ENCODE results near the gene VPS4A.

VPS4A gene

DNA sequence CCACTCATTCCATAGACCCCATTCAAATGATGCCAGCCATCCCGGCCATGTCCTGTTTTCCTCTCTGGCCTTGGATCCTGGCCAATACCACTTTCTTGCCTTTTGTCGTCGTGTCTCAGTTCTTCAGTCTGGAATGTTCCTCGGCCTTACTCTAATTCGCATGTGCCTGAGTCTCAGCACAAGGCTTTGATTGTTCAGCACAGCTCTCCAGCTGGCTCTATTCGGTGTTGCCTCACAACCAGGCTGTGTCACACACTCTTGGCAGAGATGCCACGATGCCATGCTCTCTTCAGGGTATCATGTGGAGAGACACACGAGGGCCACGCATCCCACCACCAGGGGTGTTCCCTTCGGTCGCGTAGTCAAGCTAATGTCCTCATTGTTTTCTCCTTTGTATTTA, 1.8 kb upstream of the VPS4A start:
- Histone ChIP-seq H3K9ac (ENCODE audit: low read length) (no peak overlapping the region), H3K4me1 (ENCODE audit: control insufficient read depth, low read depth, low read length) (peaks cover 3% of the 10 kb centered on the region), H3K27ac (ENCODE audit: low read length) (no peak overlapping the region), H3K4me3 (ENCODE audit: low read length) (no peak overlapping the region), H3K27me3 (ENCODE audit: control insufficient read depth, insufficient read depth, low read length) (no peaks in the 10 kb centered on the region), H3K36me3 (ENCODE audit: control insufficient read depth, low read depth, low read length) (peaks cover 5% of the 10 kb centered on the region), H3K9me3 (ENCODE audit: control insufficient read depth, low read depth, low read length) (no peaks in the 10 kb centered on the region)

DNA sequence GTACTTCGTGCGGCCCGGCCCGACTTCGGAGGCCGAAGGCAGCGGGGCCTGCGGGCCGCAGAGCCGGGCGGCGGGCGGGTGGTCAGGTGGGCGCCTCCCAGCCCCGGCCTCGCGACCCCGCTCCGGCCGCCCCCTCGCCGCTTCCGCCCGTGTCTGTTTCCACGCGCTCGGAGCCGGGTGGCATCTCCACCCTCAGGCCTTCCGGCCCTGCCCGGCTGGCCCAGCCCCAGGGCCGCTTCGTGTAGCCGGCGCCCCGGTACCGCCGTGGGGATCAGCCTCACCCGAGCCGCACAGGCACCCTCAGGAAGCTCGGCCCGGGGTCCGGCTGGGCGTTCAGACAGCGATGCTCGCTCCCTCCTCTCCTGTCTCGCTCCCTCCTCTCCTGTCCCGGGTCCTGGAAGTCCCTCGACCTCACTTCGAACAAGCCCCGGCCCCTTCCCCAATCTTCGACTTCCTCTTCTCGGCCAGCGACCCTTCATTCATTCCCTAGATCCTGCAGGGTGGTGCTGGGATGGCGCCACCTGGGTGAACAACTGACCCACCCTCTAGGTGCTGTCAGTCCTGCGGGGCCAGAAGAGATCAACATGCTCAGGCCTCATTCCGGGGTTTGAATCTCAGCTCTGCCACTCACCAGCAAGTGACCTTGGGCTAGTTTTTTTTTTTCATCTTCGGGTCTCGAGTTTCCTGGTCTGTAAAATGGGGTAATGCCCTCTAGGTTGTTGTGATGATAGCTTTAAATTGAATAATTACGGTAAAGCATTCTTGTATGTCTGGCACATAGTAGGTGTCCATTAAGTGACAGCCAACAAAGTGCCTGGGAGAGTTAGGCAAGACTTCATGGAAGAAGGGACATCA, 610 bp downstream of the VPS4A start:
- Histone ChIP-seq H3K9me3 (ENCODE audit: control insufficient read depth, low read depth, low read length) (no peaks in the 10 kb centered on the region), H3K4me1 (ENCODE audit: control insufficient read depth, low read depth, low read length) (peaks cover 3% of the 10 kb centered on the region), H3K27ac (ENCODE audit: low read length) (no peak overlapping the region)

GRCh38 chr16:69313469-69313868, 2.3 kb downstream of the VPS4A start:
- no peak overlapping the region for H3K9ac ChIP-seq (ENCODE audit: low read length)
- no peak overlapping the region for H3K27ac ChIP-seq (ENCODE audit: low read length)
- H3K4me3 ChIP-seq (ENCODE audit: low read length) = no peak overlapping the region
- H3K36me3 ChIP-seq (ENCODE audit: control insufficient read depth, low read depth, low read length) = peaks cover 17% of the 10 kb centered on the region
- H3K9me3 ChIP-seq (ENCODE audit: control insufficient read depth, low read depth, low read length) = no peaks in the 10 kb centered on the region
- H3K4me1 ChIP-seq (ENCODE audit: control insufficient read depth, low read depth, low read length) = peaks cover 3% of the 10 kb centered on the region
- no peaks in the 10 kb centered on the region for H3K27me3 ChIP-seq (ENCODE audit: control insufficient read depth, insufficient read depth, low read length)

More for the DNA sequence above, 610 bp downstream of the VPS4A start:
- Histone ChIP-seq H3K36me3 (ENCODE audit: control insufficient read depth, low read depth, low read length) (peaks cover 12% of the 10 kb centered on the region), H3K9ac (ENCODE audit: low read length) (peak overlapping the region; percentile 65), H3K4me3 (ENCODE audit: low read length) (peak overlapping the region; percentile 89), H3K27me3 (ENCODE audit: control insufficient read depth, insufficient read depth, low read length) (no peaks in the 10 kb centered on the region)

DNA sequence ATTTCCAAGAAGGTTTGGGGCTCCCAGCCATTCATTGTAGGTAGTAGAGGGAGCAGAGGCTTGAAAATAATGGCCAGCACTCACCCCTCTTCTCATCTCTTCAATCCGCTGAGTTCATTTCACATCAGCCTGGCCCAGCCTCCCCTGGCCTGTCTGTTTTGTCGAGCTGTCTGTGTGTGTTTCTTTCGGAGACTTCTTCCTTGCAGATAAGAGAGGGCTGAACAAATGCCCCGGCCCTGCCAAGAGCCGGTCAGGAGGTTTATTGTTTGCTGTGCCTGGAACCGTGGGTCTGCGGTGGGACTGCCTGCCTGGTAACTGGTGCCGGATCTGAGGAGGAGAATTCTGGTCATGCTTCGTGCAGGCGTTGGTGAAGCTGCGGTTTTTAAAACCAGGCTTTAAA, 3.4 kb downstream of the VPS4A start:
- H3K27ac ChIP-seq (ENCODE audit: low read length) = no peak overlapping the region
- peaks cover 28% of the 10 kb centered on the region for H3K36me3 ChIP-seq (ENCODE audit: control insufficient read depth, low read depth, low read length)
- H3K4me1 ChIP-seq (ENCODE audit: control insufficient read depth, low read depth, low read length) = peaks cover 3% of the 10 kb centered on the region
- H3K27me3 ChIP-seq (ENCODE audit: control insufficient read depth, insufficient read depth, low read length) = no peaks in the 10 kb centered on the region
- no peak overlapping the region for H3K9ac ChIP-seq (ENCODE audit: low read length)
- H3K4me3 ChIP-seq (ENCODE audit: low read length) = no peak overlapping the region
- no peaks in the 10 kb centered on the region for H3K9me3 ChIP-seq (ENCODE audit: control insufficient read depth, low read depth, low read length)

- Histone ChIP-seq H3K27ac (ENCODE audit: low read length) (no peak overlapping the region), H3K36me3 (ENCODE audit: control insufficient read depth, low read depth, low read length) (peaks cover 39% of the 10 kb centered on the region), H3K4me1 (ENCODE audit: control insufficient read depth, low read depth, low read length) (peaks cover 3% of the 10 kb centered on the region), H3K9me3 (ENCODE audit: control insufficient read depth, low read depth, low read length) (no peaks in the 10 kb centered on the region), H3K27me3 (ENCODE audit: control insufficient read depth, insufficient read depth, low read length) (no peaks in the 10 kb centered on the region), H3K4me3 (ENCODE audit: low read length) (no peak overlapping the region), H3K9ac (ENCODE audit: low read length) (no peak overlapping the region)
These were observed 4.5 kb downstream of the VPS4A start for GRCh38 chr16:69315486-69316311.

DNA sequence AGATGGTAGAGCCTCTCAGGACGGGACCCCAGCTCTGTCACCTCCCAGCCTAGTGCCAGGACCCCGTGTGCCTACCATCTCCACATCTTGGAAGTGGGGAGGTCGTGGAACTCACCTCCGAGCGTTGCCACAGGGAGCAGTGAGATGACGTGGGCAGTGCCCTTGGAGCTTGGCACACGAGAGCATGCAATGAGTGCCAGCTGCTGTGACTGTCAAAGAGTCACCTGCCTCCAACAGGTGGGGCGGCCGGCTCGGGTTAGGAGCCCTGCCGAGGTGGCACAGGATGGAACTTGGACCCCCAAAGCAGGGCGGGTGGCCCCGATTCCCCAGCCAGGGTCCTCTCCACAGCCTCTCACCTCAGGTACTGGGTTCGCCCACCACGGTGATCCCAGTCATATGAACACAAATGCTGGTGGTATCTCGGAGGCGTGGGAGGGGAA, 5.5 kb downstream of the VPS4A start:
- H3K36me3 ChIP-seq (ENCODE audit: control insufficient read depth, low read depth, low read length) = peaks cover 48% of the 10 kb centered on the region
- no peak overlapping the region for H3K27ac ChIP-seq (ENCODE audit: low read length)

GRCh38 chr16:69318177-69318910, 7.2 kb downstream of the VPS4A start:
- H3K4me1 ChIP-seq (ENCODE audit: control insufficient read depth, low read depth, low read length) = no peaks in the 10 kb centered on the region
- no peak overlapping the region for H3K9ac ChIP-seq (ENCODE audit: low read length)
- no peaks in the 10 kb centered on the region for H3K27me3 ChIP-seq (ENCODE audit: control insufficient read depth, insufficient read depth, low read length)
- H3K4me3 ChIP-seq (ENCODE audit: low read length) = no peak overlapping the region
- H3K9me3 ChIP-seq (ENCODE audit: control insufficient read depth, low read depth, low read length) = no peaks in the 10 kb centered on the region
- H3K36me3 ChIP-seq (ENCODE audit: control insufficient read depth, low read depth, low read length) = peaks cover 62% of the 10 kb centered on the region
- no peak overlapping the region for H3K27ac ChIP-seq (ENCODE audit: low read length)

More for the DNA sequence above, 5.5 kb downstream of the VPS4A start:
- Histone ChIP-seq H3K9me3 (ENCODE audit: control insufficient read depth, low read depth, low read length) (no peaks in the 10 kb centered on the region), H3K27me3 (ENCODE audit: control insufficient read depth, insufficient read depth, low read length) (no peaks in the 10 kb centered on the region), H3K9ac (ENCODE audit: low read length) (no peak overlapping the region), H3K4me3 (ENCODE audit: low read length) (no peak overlapping the region), H3K4me1 (ENCODE audit: control insufficient read depth, low read depth, low read length) (peaks cover 3% of the 10 kb centered on the region)

DNA sequence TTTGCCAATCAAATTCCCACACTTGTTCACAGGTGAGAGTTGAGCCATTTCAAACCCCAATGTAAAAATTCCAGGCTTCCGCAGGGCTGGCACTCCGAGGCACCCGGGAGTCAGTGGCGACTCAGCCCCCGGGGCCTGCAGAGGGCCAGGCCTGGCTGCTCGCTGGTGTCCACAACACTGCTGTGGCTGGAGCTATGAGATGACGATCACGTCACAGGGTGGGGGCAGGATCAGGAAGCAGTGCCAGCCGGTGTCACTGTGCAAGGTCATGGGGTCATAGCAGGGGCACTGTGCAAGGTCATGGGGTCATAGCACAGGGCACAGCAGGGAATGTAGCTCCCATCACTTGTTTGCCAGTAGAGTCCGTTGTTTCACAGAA, 7.8 kb downstream of the VPS4A start:
- Histone ChIP-seq H3K4me3 (ENCODE audit: low read length) (no peak overlapping the region), H3K9me3 (ENCODE audit: control insufficient read depth, low read depth, low read length) (no peaks in the 10 kb centered on the region), H3K9ac (ENCODE audit: low read length) (no peak overlapping the region), H3K27me3 (ENCODE audit: control insufficient read depth, insufficient read depth, low read length) (no peaks in the 10 kb centered on the region), H3K27ac (ENCODE audit: low read length) (no peak overlapping the region), H3K4me1 (ENCODE audit: control insufficient read depth, low read depth, low read length) (no peaks in the 10 kb centered on the region), H3K36me3 (ENCODE audit: control insufficient read depth, low read depth, low read length) (peaks cover 62% of the 10 kb centered on the region)

DNA sequence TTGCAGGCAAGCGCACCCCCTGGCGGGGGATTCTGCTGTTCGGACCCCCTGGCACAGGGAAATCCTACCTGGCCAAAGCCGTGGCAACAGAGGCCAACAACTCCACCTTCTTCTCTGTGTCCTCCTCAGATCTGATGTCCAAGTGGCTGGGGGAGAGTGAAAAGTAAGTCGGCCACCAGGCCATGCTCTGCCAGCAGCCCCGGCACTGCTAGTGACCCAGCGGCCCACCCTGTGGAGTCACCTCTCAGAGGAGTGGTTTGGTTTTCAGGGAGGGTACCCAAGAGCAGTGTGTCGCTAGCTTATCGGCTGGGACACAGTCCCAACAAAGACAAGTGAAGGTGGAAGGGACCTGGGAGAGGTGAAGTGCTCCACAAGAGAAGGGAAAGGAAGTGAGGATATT, 8.2 kb downstream of the VPS4A start:
- H3K9me3 ChIP-seq (ENCODE audit: control insufficient read depth, low read depth, low read length) = no peaks in the 10 kb centered on the region
- no peak overlapping the region for H3K27ac ChIP-seq (ENCODE audit: low read length)
- no peak overlapping the region for H3K4me3 ChIP-seq (ENCODE audit: low read length)
- H3K4me1 ChIP-seq (ENCODE audit: control insufficient read depth, low read depth, low read length) = no peaks in the 10 kb centered on the region
- H3K27me3 ChIP-seq (ENCODE audit: control insufficient read depth, insufficient read depth, low read length) = no peaks in the 10 kb centered on the region
- H3K36me3 ChIP-seq (ENCODE audit: control insufficient read depth, low read depth, low read length) = peaks cover 67% of the 10 kb centered on the region
- H3K9ac ChIP-seq (ENCODE audit: low read length) = no peak overlapping the region

- Histone ChIP-seq H3K9ac (ENCODE audit: low read length) (no peak overlapping the region), H3K27ac (ENCODE audit: low read length) (no peak overlapping the region), H3K9me3 (ENCODE audit: control insufficient read depth, low read depth, low read length) (no peaks in the 10 kb centered on the region), H3K4me1 (ENCODE audit: control insufficient read depth, low read depth, low read length) (no peaks in the 10 kb centered on the region), H3K27me3 (ENCODE audit: control insufficient read depth, insufficient read depth, low read length) (no peaks in the 10 kb centered on the region), H3K36me3 (ENCODE audit: control insufficient read depth, low read depth, low read length) (peaks cover 74% of the 10 kb centered on the region), H3K4me3 (ENCODE audit: low read length) (no peak overlapping the region)
These were observed 8.9 kb downstream of the VPS4A start for GRCh38 chr16:69319826-69320739.

Measured in iPS-18a (cell line).